Measurements from ENCODE around the gene NUB1. TPM values are rescaled to one million over a fixed set of nuclear protein-coding genes. Genes with fewer than 3 reads are reported as not detected.

The NUB1 gene
- total RNA-seq, 1 donor from 2014 or later = 61.7 TPM

GRCh38 chr7:151391358-151391730 lies 49.7 kb downstream of the NUB1 start:
- H3F3A ChIP-seq (ENCODE audit: low read depth) = no peaks in the 10 kb centered on the region
- Mint-ChIP-seq H3K4me3 (no peak overlapping the region), H3K4me1 (peaks cover 22% of the 10 kb centered on the region), H3K27me3 (ENCODE audit: insufficient read depth, low read depth) (peaks cover 12% of the 10 kb centered on the region), H3K9me3 (no peaks in the 10 kb centered on the region), H3K27ac (peak overlapping the region; percentile 69), H3K36me3 (no peaks in the 10 kb centered on the region)
- no peak for DNase-seq (ENCODE audit: low spot score)
- no peaks in the 10 kb centered on the region for H3K27me3 ChIP-seq
- TF ChIP-seq EZH2phosphoT487 (IDR thresholded peaks at IDR 0.05) = no peak
- no peak for TF ChIP-seq EZH2 (IDR thresholded peaks at IDR 0.05)
- peaks cover 17% of the 10 kb centered on the region for H3K4me1 ChIP-seq
- H3K79me2 ChIP-seq (ENCODE audit: low read depth) = no peaks in the 10 kb centered on the region
- H3K27ac ChIP-seq = no peak overlapping the region
- H4K20me1 ChIP-seq (ENCODE audit: low read depth) = no peaks in the 10 kb centered on the region
- no peaks in the 10 kb centered on the region for H3K36me3 ChIP-seq
- no peaks in the 10 kb centered on the region for H3K9me3 ChIP-seq (ENCODE audit: low read depth)
- no peak overlapping the region for H3K4me3 ChIP-seq
- no peak overlapping the region for H3K9ac ChIP-seq
- no peak overlapping the region for H3K4me2 ChIP-seq
- no peak overlapping the region for H2AFZ ChIP-seq (replicated peaks)

- no peak overlapping the region for H3K4me3 Mint-ChIP-seq
- Histone ChIP-seq H3K9ac (no peak overlapping the region), H3K79me2 (ENCODE audit: low read depth) (no peaks in the 10 kb centered on the region), H3K9me3 (ENCODE audit: low read depth) (no peaks in the 10 kb centered on the region), H3K4me2 (no peak overlapping the region), H4K20me1 (ENCODE audit: low read depth) (no peaks in the 10 kb centered on the region), H3K4me1 (peaks cover 17% of the 10 kb centered on the region), H3K27me3 (no peaks in the 10 kb centered on the region), H3K4me3 (no peak overlapping the region), H3K36me3 (no peaks in the 10 kb centered on the region), H3F3A (ENCODE audit: low read depth) (no peaks in the 10 kb centered on the region), H3K27ac (no peak overlapping the region), H2AFZ (replicated peaks) (no peak overlapping the region)
- H3K27me3 Mint-ChIP-seq (ENCODE audit: insufficient read depth, low read depth) = peaks cover 12% of the 10 kb centered on the region
- H3K4me1 Mint-ChIP-seq = peaks cover 19% of the 10 kb centered on the region
- H3K9me3 Mint-ChIP-seq = no peaks in the 10 kb centered on the region
- H3K36me3 Mint-ChIP-seq = no peaks in the 10 kb centered on the region
- H3K27ac Mint-ChIP-seq = no peak overlapping the region
- TF ChIP-seq EZH2 (IDR thresholded peaks at IDR 0.05) = no peak
- TF ChIP-seq CTCF (IDR thresholded peaks at IDR 0.05) = no peak
- TF ChIP-seq EZH2phosphoT487 (IDR thresholded peaks at IDR 0.05) = no peak
- DNase-seq (ENCODE audit: low spot score) = no peak
Measured at GRCh38 chr7:151392002-151392401, 50.4 kb downstream of the NUB1 start.

- no peak overlapping the region for H2AFZ ChIP-seq (replicated peaks)
- no peaks in the 10 kb centered on the region for H3K9me3 Mint-ChIP-seq
- peaks cover 17% of the 10 kb centered on the region for H3K4me1 ChIP-seq
- H3K27me3 ChIP-seq = no peaks in the 10 kb centered on the region
- H3K9ac ChIP-seq = no peak overlapping the region
- H3K9me3 ChIP-seq (ENCODE audit: low read depth) = no peaks in the 10 kb centered on the region
- TF ChIP-seq EZH2 (IDR thresholded peaks at IDR 0.05) = no peak
- no peak for TF ChIP-seq CTCF (IDR thresholded peaks at IDR 0.05)
- no peak for TF ChIP-seq EZH2phosphoT487 (IDR thresholded peaks at IDR 0.05)
- H3K4me1 Mint-ChIP-seq = peaks cover 19% of the 10 kb centered on the region
- no peaks in the 10 kb centered on the region for H3K36me3 Mint-ChIP-seq
- no peaks in the 10 kb centered on the region for H3F3A ChIP-seq (ENCODE audit: low read depth)
- H3K27me3 Mint-ChIP-seq (ENCODE audit: insufficient read depth, low read depth) = peaks cover 10% of the 10 kb centered on the region
- H4K20me1 ChIP-seq (ENCODE audit: low read depth) = no peaks in the 10 kb centered on the region
- no peak for DNase-seq (ENCODE audit: low spot score)
- H3K79me2 ChIP-seq (ENCODE audit: low read depth) = no peaks in the 10 kb centered on the region
- no peak overlapping the region for H3K4me2 ChIP-seq
- H3K36me3 ChIP-seq = no peaks in the 10 kb centered on the region
- no peak overlapping the region for H3K4me3 ChIP-seq
- no peak overlapping the region for H3K4me3 Mint-ChIP-seq
- H3K27ac Mint-ChIP-seq = no peak overlapping the region
- no peak overlapping the region for H3K27ac ChIP-seq
Measured at GRCh38 chr7:151392426-151392825, 50.8 kb downstream of the NUB1 start.

GRCh38 chr7:151393031-151393977 lies 51.7 kb downstream of the NUB1 start:
- H3K4me2 ChIP-seq = no peak overlapping the region
- no peak overlapping the region for H2AFZ ChIP-seq (replicated peaks)
- Mint-ChIP-seq H3K27ac (peak overlapping the region; percentile 85), H3K27me3 (ENCODE audit: insufficient read depth, low read depth) (peaks cover 10% of the 10 kb centered on the region), H3K4me1 (peaks cover 19% of the 10 kb centered on the region), H3K36me3 (peaks cover 4% of the 10 kb centered on the region), H3K9me3 (no peaks in the 10 kb centered on the region), H3K4me3 (no peak overlapping the region)
- TF ChIP-seq CTCF (IDR thresholded peaks at IDR 0.05) = no peak
- no peak for TF ChIP-seq EZH2 (IDR thresholded peaks at IDR 0.05)
- no peak for TF ChIP-seq EZH2phosphoT487 (IDR thresholded peaks at IDR 0.05)
- no peaks in the 10 kb centered on the region for H4K20me1 ChIP-seq (ENCODE audit: low read depth)
- H3K9me3 ChIP-seq (ENCODE audit: low read depth) = no peaks in the 10 kb centered on the region
- H3K36me3 ChIP-seq = no peaks in the 10 kb centered on the region
- peaks cover 4% of the 10 kb centered on the region for H3F3A ChIP-seq (ENCODE audit: low read depth)
- DNase-seq (ENCODE audit: low spot score) = no peak
- H3K9ac ChIP-seq = no peak overlapping the region
- no peak overlapping the region for H3K27ac ChIP-seq
- peaks cover 17% of the 10 kb centered on the region for H3K4me1 ChIP-seq
- no peak overlapping the region for H3K4me3 ChIP-seq
- H3K27me3 ChIP-seq = no peaks in the 10 kb centered on the region
- no peaks in the 10 kb centered on the region for H3K79me2 ChIP-seq (ENCODE audit: low read depth)
